ENCODE measurements around the gene OCLN.

GRCh38 chr5:69509212-69509611 lies 16.6 kb downstream of the OCLN start:
- no peak for TF ChIP-seq EP300 (IDR thresholded peaks at IDR 0.05; ENCODE audit: low read depth)
- no peak for TF ChIP-seq POLR2A (IDR thresholded peaks at IDR 0.05)
